Esophagus squamous epithelium (tissue), 5 donors: Measurements from ENCODE around the gene RHOV. TPM values are rescaled to one million over a fixed set of nuclear protein-coding genes. Genes with fewer than 3 reads are reported as not detected.

Experiments
- DNase-seq: peaks from one replicate; lab custom pipeline; 2025; lab: John Stamatoyannopoulos, UW
- H3K27ac ChIP-seq, 4 donors: fragments of 200-600 bp; sonication (generic); one replicate each; pipeline ENCODE4 v1.5.1; 2016 to 2019; ENCODE audit warnings: mild to moderate bottlenecking in 1 of 4
- H3K27me3 ChIP-seq, 4 donors: fragments of 200-600 bp; sonication (generic); 1 replicate in 3 of 4; 2 replicates in 1 of 4; pipeline versions ENCODE4 v1.5.1 to v1.6.0; 2017 to 2021; ENCODE audit warnings: antibody characterized with exemption in 1 of 4
- H3K36me3 ChIP-seq, 3 donors: fragments of 200-600 bp; sonication (generic); one replicate each; pipeline ENCODE4 v1.5.1; 2016 to 2019
- H3K4me1 ChIP-seq, 3 donors: fragments of 200-600 bp; sonication (generic); one replicate each; pipeline ENCODE4 v1.5.1; 2017 to 2019
- H3K4me3 ChIP-seq, 4 donors: fragments of 200-600 bp; sonication (generic); 1 replicate in 3 of 4; 2 replicates in 1 of 4; pipeline ENCODE4 v1.5.1; 2016 to 2019; ENCODE audit warnings: mild to moderate bottlenecking in 2 of 4, moderate library complexity in 1 of 4
- H3K9me3 ChIP-seq, 3 donors: fragments of 200-600 bp; sonication (generic); one replicate each; pipeline ENCODE4 v1.5.1; 2016 to 2019
- POLR2A ChIP-seq, 4 donors: fragments of 450-650 bp; IDR thresholded peaks; one replicate each; pipeline ENCODE4 v1.6.1; 2017; ENCODE audit warnings: antibody characterized with exemption in 4 of 4, mild to moderate bottlenecking in 4 of 4, moderate library complexity in 3 of 4
- WGBS, 2 donors: methylation state at CpG; one replicate each; pipeline ENCODE4 v1.1.5; 2018; 5-methylcytosine and 5-hydroxymethylcytosine counted together
- intact Hi-C: fragments of 100-400 bp; cut with DNase I; formaldehyde crosslinking; loops from one replicate; pipeline ENCODE4 v1.15.0; 2022
- total RNA-seq, 4 donors: library from RNA; depleted of rRNA; stranded (reverse); fragments of >200 nt; gene quantifications; one replicate each; pipeline ENCODE4 v1.1.0, GENCODE V29; 2016
- TF ChIP-seq, protein P1 (sequence below), 6 experiments: fragments of 450-650 bp in 4 of 6; fragments of 200-600 bp in 2 of 6; sonication (generic) in 2 of 6; IDR thresholded peaks; one replicate each; pipeline ENCODE4 v1.5.1; 2016 to 2019; ENCODE audit warnings: antibody characterized with exemption in 6 of 6, mild to moderate bottlenecking in 4 of 6, moderate library complexity in 4 of 6
- donor health status: DM: yes; HTN: yes; CAD: no.

Gene RHOV, protein sequence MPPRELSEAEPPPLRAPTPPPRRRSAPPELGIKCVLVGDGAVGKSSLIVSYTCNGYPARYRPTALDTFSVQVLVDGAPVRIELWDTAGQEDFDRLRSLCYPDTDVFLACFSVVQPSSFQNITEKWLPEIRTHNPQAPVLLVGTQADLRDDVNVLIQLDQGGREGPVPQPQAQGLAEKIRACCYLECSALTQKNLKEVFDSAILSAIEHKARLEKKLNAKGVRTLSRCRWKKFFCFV
- total RNA-seq, result 100 to 1,000 TPM in 3 of 4 donors, 10 to 100 TPM in 1; 94.0 to 146 (median 123) TPM

DNA sequence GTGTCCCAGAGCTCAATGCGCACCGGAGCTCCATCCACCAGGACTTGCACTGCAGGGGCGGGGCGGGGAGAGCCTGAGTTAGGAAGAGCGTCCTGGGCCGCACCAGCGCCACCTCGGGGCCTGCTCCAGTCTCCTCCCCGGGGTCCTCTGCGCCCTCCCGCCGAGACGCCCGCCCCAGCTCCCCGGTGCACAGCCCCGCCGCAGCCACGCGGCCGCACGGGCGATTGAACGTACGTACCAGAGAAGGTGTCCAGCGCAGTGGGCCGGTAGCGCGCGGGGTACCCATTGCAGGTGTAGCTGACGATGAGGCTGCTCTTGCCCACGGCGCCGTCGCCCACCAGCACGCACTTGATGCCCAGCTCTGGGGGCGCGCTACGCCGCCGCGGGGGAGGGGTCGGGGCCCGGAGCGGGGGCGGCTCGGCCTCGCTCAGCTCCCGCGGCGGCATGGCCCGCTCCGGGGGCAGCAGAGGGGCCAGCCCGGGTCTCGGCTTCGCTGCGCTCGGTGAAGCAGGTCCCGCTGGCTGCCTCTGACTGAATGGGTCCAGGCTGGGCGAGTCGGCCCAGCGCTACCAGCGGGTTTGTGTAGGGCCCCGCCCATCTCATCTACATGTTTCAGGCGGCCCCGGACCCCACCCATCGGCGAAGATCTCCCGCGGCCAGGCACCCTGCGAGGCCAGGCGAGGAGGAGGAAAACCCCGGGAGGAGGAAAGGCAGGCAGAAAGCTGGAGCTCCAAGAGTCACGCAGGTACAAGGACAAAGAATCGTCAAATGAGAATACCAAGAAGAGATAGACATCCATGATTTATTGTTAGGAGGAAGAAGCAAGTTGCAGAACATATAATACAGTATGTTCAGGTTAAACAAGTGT lies at the start of gene RHOV:
TSS of gene RHOV (minus strand) at position 541 of the 868 bp plus-strand sequence. CDS start at position 446, 95 bp downstream.
- Histone ChIP-seq H3K27me3 (peaks cover 0 to 17% (median 0%) of the 10 kb centered on the region in 4 donors), H3K36me3 (peaks cover 0 to 7% (median 0%) of the 10 kb centered on the region in 3 donors), H3K4me3 (peak within 1 kb of the TSS; percentile 59 to 85 (median 74)), H3K4me1 (peaks cover 8 to 94% (median 14%) of the 10 kb centered on the region in 3 donors), H3K27ac (peak within 1 kb of the TSS; percentile 82 to 96 (median 94)), H3K9me3 (no peaks in the 10 kb centered on the region)
- intact Hi-C loops, result no loop called here
- TF ChIP-seq, protein P1, sequence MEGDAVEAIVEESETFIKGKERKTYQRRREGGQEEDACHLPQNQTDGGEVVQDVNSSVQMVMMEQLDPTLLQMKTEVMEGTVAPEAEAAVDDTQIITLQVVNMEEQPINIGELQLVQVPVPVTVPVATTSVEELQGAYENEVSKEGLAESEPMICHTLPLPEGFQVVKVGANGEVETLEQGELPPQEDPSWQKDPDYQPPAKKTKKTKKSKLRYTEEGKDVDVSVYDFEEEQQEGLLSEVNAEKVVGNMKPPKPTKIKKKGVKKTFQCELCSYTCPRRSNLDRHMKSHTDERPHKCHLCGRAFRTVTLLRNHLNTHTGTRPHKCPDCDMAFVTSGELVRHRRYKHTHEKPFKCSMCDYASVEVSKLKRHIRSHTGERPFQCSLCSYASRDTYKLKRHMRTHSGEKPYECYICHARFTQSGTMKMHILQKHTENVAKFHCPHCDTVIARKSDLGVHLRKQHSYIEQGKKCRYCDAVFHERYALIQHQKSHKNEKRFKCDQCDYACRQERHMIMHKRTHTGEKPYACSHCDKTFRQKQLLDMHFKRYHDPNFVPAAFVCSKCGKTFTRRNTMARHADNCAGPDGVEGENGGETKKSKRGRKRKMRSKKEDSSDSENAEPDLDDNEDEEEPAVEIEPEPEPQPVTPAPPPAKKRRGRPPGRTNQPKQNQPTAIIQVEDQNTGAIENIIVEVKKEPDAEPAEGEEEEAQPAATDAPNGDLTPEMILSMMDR (IDR thresholded peaks at IDR 0.05), result peak in 5 of 6 experiments; percentile 2 to 46 (median 17)
- TF ChIP-seq POLR2A (IDR thresholded peaks at IDR 0.05), result peak in 3 of 4 donors; percentile 43 to 75 (median 64)
- DNase-seq, result no peak
- 0% methylated on average over 9 to 12 of the region's 74 CpGs for WGBS, 2 donors

DNA sequence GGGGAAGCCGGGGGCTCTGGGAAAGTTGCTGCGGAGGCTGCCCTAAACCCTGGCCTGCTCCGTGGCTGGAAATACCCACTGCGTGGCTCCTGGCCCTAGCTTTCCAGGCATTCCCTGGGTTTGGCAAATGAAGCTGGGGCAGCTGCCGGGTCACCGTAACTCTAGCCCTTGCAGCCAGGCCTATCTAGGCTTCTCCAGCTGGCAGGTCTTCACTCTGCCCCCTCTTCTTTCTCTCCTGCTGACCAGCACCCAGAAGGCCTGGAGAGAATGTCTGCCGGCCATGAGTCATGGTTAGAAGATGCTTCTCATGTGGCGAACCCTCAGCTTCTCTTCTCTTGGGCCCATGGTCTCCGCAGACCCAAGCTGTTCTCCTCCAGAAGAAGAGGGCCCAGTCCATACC lies 49.5 kb upstream of the RHOV start:
- intact Hi-C loops, result no loop called here
- no peak for TF ChIP-seq POLR2A (IDR thresholded peaks at IDR 0.05)
- TF ChIP-seq, protein P1 (IDR thresholded peaks at IDR 0.05), result no peak
- no peak overlapping the region for H3K27ac ChIP-seq

DNA sequence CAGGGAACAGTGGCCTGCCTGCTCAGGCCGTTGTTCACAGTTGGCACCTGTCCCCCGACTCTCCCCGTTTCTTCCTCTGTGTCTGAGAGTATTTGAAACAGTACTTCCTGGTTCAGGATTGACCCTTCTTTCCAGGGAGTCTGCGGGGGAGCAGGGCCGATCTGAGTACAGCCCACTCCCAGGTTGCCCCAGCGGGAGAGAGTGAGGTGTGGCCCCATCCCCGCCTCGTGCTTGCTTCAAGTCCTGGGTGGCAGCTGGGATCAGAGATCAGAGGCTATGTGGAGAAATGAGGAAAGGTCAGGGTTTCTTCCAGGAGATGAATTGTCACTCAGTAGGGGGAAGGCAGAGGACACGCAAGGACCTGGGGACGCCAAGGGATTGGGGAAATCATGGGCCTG lies 48.6 kb upstream of the RHOV start:
- H3K4me3 ChIP-seq, result no peak overlapping the region
- no peak overlapping the region for H3K27ac ChIP-seq
- 40 to 73% methylated on average over 3 to 7 of the region's 10 CpGs for WGBS, 2 donors
- H3K9me3 ChIP-seq, result no peaks in the 10 kb centered on the region
- no peaks in the 10 kb centered on the region for H3K36me3 ChIP-seq
- peaks cover 12 to 86% (median 18%) of the 10 kb centered on the region in 4 donors for H3K27me3 ChIP-seq
- TF ChIP-seq, protein P1 (IDR thresholded peaks at IDR 0.05), result no peak
- no peak for TF ChIP-seq POLR2A (IDR thresholded peaks at IDR 0.05)
- intact Hi-C loops, result no loop called here
- H3K4me1 ChIP-seq, result peaks cover 19 to 24% (median 20%) of the 10 kb centered on the region in 3 donors
- DNase-seq, result no peak

More for the DNA sequence above, 49.5 kb upstream of the RHOV start:
- 60% methylated on average over 1 of the region's 9 CpGs; no CpG with 5 or more reads in 1 of the 2 donors for WGBS, 2 donors
- H3K36me3 ChIP-seq, result no peaks in the 10 kb centered on the region
- peaks cover 28 to 32% (median 30%) of the 10 kb centered on the region in 3 donors for H3K4me1 ChIP-seq
- peaks cover 19 to 86% (median 27%) of the 10 kb centered on the region in 4 donors for H3K27me3 ChIP-seq
- no peaks in the 10 kb centered on the region for H3K9me3 ChIP-seq
- DNase-seq, result no peak
- H3K4me3 ChIP-seq, result no peak overlapping the region

DNA sequence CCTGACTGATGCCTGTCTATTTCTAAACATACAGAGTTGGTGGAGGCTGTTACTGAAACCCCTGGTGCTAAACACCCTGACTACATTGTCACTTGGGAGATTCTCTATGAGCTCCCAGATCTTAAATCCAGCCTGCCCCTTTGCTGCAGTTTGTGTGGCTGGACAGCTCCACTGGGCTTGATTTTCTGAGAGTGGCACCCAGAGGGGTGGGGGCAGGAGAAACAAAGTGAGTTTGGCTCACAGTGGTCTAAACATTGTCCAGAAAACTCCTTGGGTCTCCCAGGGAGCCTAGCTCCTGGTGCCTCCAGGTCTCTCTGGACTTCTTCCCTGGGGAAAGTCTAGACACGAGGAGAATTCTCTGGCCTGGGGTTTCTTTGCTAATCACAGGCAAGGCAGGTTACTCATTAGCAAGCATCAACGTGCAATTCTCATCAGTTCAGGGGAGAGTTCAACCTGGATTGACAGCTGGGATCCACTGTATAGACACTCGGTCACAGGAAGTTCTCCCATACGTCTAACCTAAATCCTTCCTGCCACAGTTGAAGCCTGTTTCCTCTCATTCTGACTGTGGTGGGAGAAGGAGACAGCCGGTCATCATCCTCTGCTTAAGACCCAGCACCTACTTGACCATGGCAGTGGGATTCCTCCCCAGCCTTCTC lies 48.0 kb upstream of the RHOV start:
- H3K27me3 ChIP-seq, result peaks cover 8 to 86% (median 13%) of the 10 kb centered on the region in 4 donors
- TF ChIP-seq, protein P1 (IDR thresholded peaks at IDR 0.05), result no peak
- no peaks in the 10 kb centered on the region for H3K36me3 ChIP-seq
- DNase-seq, result no peak
- no peaks in the 10 kb centered on the region for H3K9me3 ChIP-seq
- H3K4me3 ChIP-seq, result no peak overlapping the region
- WGBS, 2 donors, result 37 to 45% methylated on average over 3 to 5 of the region's 5 CpGs
- H3K4me1 ChIP-seq, result peaks cover 14 to 24% (median 15%) of the 10 kb centered on the region in 3 donors
- intact Hi-C loops, result no loop called here
- H3K27ac ChIP-seq, result no peak overlapping the region
